Panc1 (cell line): ENCODE results near the gene APOB. TPM values are rescaled to one million over a fixed set of nuclear protein-coding genes. Genes with fewer than 3 reads are reported as not detected.

Source experiments
- ATAC-seq: fragments of 200-7000 bp; cut with Tn5 transposase; 2 replicates; pipeline ENCODE4 v1.9.1; 2020; ENCODE audit warnings: mild to moderate bottlenecking, moderate library complexity
- BruUV-seq: library from RNA; stranded (reverse); fragments of 400-500 nt; replicated peaks from 2 replicates; lab custom pipeline; 2021; lab: Mats Ljungman, UMichigan
- CTCF ChIA-PET: fragments of 300-600 bp; sonication (Branson Sonifier 250); formaldehyde crosslinking; loops from one replicate; lab custom pipeline; 2022; ENCODE audit warnings: antibody characterized with exemption; lab: Charles Lee
- POLR2A ChIA-PET: fragments of 300-600 bp; sonication (Branson Sonifier 250); formaldehyde crosslinking; loops from one replicate; lab custom pipeline; 2022; ENCODE audit warnings: antibody characterized with exemption; lab: Charles Lee
- DNase-seq: peaks from one replicate; pipeline ENCODE4 v3.0.0-alpha.2; 2010; ENCODE audit warnings: low read depth, low spot score
- H3K27ac ChIP-seq: 2 replicates; pipeline ENCODE4 v1.5.1; 2011; ENCODE audit warnings: mild to moderate bottlenecking, low read length, inconsistent platforms
- H3K27me3 ChIP-seq: fragments of 200-500 bp; sonication (Bioruptor generic); 2 replicates; pipeline ENCODE4 v1.6.0; 2014; ENCODE audit warnings: low read length, inconsistent platforms; ENCODE audit not compliant: control insufficient read depth, insufficient read depth
- H3K36me3 ChIP-seq: fragments of 200-500 bp; sonication (Bioruptor generic); 2 replicates; pipeline ENCODE4 v1.5.1; 2014; ENCODE audit warnings: inconsistent platforms, mild to moderate bottlenecking, low read length, moderate library complexity; ENCODE audit not compliant: control insufficient read depth, insufficient read depth
- H3K4me1 ChIP-seq: 2 replicates; pipeline ENCODE4 v1.5.1; 2011; ENCODE audit warnings: inconsistent platforms, mild to moderate bottlenecking, low read length, moderate library complexity; ENCODE audit not compliant: control insufficient read depth, insufficient read depth
- H3K4me3 ChIP-seq, 2 experiments: 2 replicates each; pipeline ENCODE4 v1.5.1; 2011 to 2012; ENCODE audit warnings: low read depth in 2 of 2, low read length in 2 of 2, mild to moderate bottlenecking in 2 of 2, inconsistent platforms in 1 of 2, moderate library complexity in 1 of 2
- H3K9me3 ChIP-seq: fragments of 200-500 bp; sonication (Bioruptor generic); 2 replicates; pipeline ENCODE4 v1.5.1; 2014; ENCODE audit warnings: low read depth, mild to moderate bottlenecking, inconsistent platforms, low read length, moderate library complexity; ENCODE audit not compliant: control insufficient read depth, insufficient read depth
- POLR2AphosphoS5 ChIP-seq: IDR thresholded peaks from 2 replicates; pipeline ENCODE4 v1.6.1; 2012; ENCODE audit warnings: mild to moderate bottlenecking, low read depth, low read length, moderate library complexity
- SIN3A ChIP-seq: IDR thresholded peaks from 2 replicates; pipeline ENCODE4 v1.6.1; 2012; ENCODE audit warnings: low read depth, mild to moderate bottlenecking, low read length, moderate library complexity, borderline replicate concordance; ENCODE audit not compliant: insufficient read depth
- TCF7L2 ChIP-seq: IDR thresholded peaks from 2 replicates; pipeline ENCODE4 v1.6.1; 2011; ENCODE audit warnings: mild to moderate bottlenecking, low read depth, low read length, inconsistent platforms
- in situ Hi-C: cut with HindIII; loops from 2 replicates; pipeline ENCODE4 v1.10.0; 2016; ENCODE audit warnings: low sequenced_read_pairs, low pct_unique_long_range_greater_than_20kb
- intact Hi-C: fragments of 100-400 bp; cut with micrococcal nuclease; formaldehyde crosslinking; loops from one replicate; pipeline ENCODE4 v1.10.0; 2022; ENCODE audit not compliant: unreplicated experiment
- total RNA-seq: library from RNA; stranded (reverse); gene quantifications from one replicate; pipeline ENCODE4 v1.2.1, GENCODE V29; 2021; ENCODE audit not compliant: unreplicated experiment
- TF ChIP-seq, protein P1 (sequence below): fragments of 450-650 bp; IDR thresholded peaks from 2 replicates; pipeline ENCODE4 v1.5.1; 2017; ENCODE audit warnings: mild to moderate bottlenecking
- TF ChIP-seq, protein P2 (sequence below), 2 experiments: IDR thresholded peaks; 2 replicates each; pipeline ENCODE4 v1.6.1; 2011 to 2012; ENCODE audit warnings: low read depth in 2 of 2, control low read depth in 1 of 2, low read length in 1 of 2, mild to moderate bottlenecking in 1 of 2, moderate library complexity in 1 of 2; ENCODE audit not compliant: insufficient read depth in 1 of 2

APOB gene
- total RNA-seq, 1 experiment from 2014 or later: 1.2 TPM

DNA sequence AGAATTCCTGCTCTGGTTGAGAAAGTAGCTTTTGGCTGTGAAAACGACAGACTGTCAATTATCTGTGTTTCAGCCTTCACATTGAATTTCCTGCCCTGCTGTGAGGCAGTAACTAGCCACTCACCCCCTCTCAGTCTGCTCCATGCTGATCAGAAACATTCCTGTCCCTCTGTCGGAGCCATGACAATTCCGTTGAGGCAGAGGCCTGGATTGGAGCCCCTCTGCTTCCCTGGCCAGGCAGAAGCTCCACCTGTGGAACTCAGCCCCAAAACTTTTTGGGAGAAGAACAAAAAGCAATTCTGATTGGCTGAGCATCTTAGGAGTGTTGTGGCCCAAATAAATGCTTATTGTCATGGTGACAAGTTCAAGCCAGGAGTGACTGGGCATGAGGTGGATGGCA lies 60.0 kb downstream of the APOB start:
- no peak for ATAC-seq
- no peaks in the 10 kb centered on the region for H3K27me3 ChIP-seq
- intact Hi-C loops (no loop called here), in situ Hi-C loops (no loop called here)
- ChIA-PET CTCF (no interaction called here), POLR2A (no interaction called here)
- no TSS peak for BruUV-seq
- DNase-seq: no peak
- H3K4me3 ChIP-seq: no peak overlapping the region
- no peaks in the 10 kb centered on the region for H3K9me3 ChIP-seq
- no peak for TF ChIP-seq TCF7L2
- no peak for TF ChIP-seq POLR2AphosphoS5
- TF ChIP-seq, protein P1, sequence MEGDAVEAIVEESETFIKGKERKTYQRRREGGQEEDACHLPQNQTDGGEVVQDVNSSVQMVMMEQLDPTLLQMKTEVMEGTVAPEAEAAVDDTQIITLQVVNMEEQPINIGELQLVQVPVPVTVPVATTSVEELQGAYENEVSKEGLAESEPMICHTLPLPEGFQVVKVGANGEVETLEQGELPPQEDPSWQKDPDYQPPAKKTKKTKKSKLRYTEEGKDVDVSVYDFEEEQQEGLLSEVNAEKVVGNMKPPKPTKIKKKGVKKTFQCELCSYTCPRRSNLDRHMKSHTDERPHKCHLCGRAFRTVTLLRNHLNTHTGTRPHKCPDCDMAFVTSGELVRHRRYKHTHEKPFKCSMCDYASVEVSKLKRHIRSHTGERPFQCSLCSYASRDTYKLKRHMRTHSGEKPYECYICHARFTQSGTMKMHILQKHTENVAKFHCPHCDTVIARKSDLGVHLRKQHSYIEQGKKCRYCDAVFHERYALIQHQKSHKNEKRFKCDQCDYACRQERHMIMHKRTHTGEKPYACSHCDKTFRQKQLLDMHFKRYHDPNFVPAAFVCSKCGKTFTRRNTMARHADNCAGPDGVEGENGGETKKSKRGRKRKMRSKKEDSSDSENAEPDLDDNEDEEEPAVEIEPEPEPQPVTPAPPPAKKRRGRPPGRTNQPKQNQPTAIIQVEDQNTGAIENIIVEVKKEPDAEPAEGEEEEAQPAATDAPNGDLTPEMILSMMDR: no peak
- TF ChIP-seq SIN3A: no peak
- TF ChIP-seq, protein P2, sequence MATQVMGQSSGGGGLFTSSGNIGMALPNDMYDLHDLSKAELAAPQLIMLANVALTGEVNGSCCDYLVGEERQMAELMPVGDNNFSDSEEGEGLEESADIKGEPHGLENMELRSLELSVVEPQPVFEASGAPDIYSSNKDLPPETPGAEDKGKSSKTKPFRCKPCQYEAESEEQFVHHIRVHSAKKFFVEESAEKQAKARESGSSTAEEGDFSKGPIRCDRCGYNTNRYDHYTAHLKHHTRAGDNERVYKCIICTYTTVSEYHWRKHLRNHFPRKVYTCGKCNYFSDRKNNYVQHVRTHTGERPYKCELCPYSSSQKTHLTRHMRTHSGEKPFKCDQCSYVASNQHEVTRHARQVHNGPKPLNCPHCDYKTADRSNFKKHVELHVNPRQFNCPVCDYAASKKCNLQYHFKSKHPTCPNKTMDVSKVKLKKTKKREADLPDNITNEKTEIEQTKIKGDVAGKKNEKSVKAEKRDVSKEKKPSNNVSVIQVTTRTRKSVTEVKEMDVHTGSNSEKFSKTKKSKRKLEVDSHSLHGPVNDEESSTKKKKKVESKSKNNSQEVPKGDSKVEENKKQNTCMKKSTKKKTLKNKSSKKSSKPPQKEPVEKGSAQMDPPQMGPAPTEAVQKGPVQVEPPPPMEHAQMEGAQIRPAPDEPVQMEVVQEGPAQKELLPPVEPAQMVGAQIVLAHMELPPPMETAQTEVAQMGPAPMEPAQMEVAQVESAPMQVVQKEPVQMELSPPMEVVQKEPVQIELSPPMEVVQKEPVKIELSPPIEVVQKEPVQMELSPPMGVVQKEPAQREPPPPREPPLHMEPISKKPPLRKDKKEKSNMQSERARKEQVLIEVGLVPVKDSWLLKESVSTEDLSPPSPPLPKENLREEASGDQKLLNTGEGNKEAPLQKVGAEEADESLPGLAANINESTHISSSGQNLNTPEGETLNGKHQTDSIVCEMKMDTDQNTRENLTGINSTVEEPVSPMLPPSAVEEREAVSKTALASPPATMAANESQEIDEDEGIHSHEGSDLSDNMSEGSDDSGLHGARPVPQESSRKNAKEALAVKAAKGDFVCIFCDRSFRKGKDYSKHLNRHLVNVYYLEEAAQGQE (IDR thresholded peaks at IDR 0.05; ENCODE audit: insufficient read depth in 1 of 2, low read depth in 2 of 2, low read length in 1 of 2): no peak
- H3K27ac ChIP-seq: no peak overlapping the region
- H3K36me3 ChIP-seq: no peaks in the 10 kb centered on the region
- H3K4me1 ChIP-seq: no peaks in the 10 kb centered on the region

DNA sequence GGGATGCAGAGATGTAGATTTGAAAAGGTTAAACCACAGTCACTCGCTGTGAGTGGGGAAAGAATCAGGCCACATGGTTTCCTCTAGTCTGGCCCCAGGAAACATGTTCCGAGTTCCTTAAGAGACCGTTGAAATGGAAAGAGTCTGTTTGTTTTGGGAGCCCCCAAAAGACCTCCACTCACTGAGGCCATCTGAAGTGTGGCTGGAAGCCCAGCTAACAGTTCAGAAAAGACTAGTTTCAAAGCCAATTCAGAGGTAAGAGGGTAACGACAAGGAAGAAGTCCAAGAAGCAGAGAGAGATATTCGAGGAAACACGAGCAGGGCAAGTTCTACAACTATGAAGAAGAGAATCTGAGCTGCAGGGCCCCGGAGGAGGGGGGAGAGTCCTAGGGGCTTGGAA lies 61.0 kb downstream of the APOB start:
- DNase-seq: no peak
- no TSS peak for BruUV-seq
- Histone ChIP-seq H3K4me1 (no peaks in the 10 kb centered on the region), H3K4me3 (no peak overlapping the region), H3K27me3 (no peaks in the 10 kb centered on the region), H3K36me3 (no peaks in the 10 kb centered on the region), H3K27ac (no peak overlapping the region), H3K9me3 (no peaks in the 10 kb centered on the region)
- CTCF ChIA-PET: no interaction called here
- no peak for ATAC-seq
- POLR2A ChIA-PET: no interaction called here
- intact Hi-C loops: no loop called here
- in situ Hi-C loops: no loop called here
- TF ChIP-seq POLR2AphosphoS5 (no peak), SIN3A (no peak), TCF7L2 (no peak)
- TF ChIP-seq, protein P1: no peak
- TF ChIP-seq, protein P2 (IDR thresholded peaks at IDR 0.05; ENCODE audit: insufficient read depth in 1 of 2, low read depth in 2 of 2, low read length in 1 of 2): no peak
